Prostate gland (tissue), 2 donors: ENCODE data around the gene CAPN15.

Experiments used
- CTCF ChIP-seq, 4 experiments: fragments of 200-600 bp in 2 of 4; fragments of 450-650 bp in 2 of 4; sonication (generic) in 2 of 4; IDR thresholded peaks; 1 replicate in 3 of 4; 2 replicates in 1 of 4; pipeline ENCODE4 v1.5.1; 2016 to 2019; ENCODE audit warnings: antibody characterized with exemption in 4 of 4, mild to moderate bottlenecking in 2 of 4, moderate library complexity in 2 of 4
- POLR2A ChIP-seq: fragments of 450-650 bp; IDR thresholded peaks from one replicate; pipeline ENCODE4 v1.6.1; 2016; ENCODE audit warnings: antibody characterized with exemption, mild to moderate bottlenecking
- POLR2AphosphoS5 ChIP-seq: sonication (generic); formaldehyde crosslinking; IDR thresholded peaks from one replicate; pipeline ENCODE4 v1.6.1; 2017; ENCODE audit warnings: antibody characterized with exemption

- no peak for TF ChIP-seq POLR2AphosphoS5
- no peak for TF ChIP-seq POLR2A
- no peak for TF ChIP-seq CTCF (IDR thresholded peaks at IDR 0.05)
Observed at GRCh38 chr16:574021-574760, 46.7 kb downstream of the CAPN15 start.
